GM19099 (cell line): ENCODE measurements around the gene GRM3.

Source experiments
- POLR2A ChIP-seq: IDR thresholded peaks from 3 replicates; pipeline ENCODE4 v1.6.1; 2011; ENCODE audit warnings: low read depth; ENCODE audit not compliant: insufficient read length; ENCODE audit errors: extremely low read depth

GRM3 gene

GRCh38 chr7:86793136-86793535 lies 149.4 kb downstream of the GRM3 start:
- TF ChIP-seq POLR2A = no peak

- no peak for TF ChIP-seq POLR2A
Measured at GRCh38 chr7:86814661-86815379, 171.1 kb downstream of the GRM3 start.

- TF ChIP-seq POLR2A = no peak
Measured at GRCh38 chr7:86815556-86815955, 171.8 kb downstream of the GRM3 start.

DNA sequence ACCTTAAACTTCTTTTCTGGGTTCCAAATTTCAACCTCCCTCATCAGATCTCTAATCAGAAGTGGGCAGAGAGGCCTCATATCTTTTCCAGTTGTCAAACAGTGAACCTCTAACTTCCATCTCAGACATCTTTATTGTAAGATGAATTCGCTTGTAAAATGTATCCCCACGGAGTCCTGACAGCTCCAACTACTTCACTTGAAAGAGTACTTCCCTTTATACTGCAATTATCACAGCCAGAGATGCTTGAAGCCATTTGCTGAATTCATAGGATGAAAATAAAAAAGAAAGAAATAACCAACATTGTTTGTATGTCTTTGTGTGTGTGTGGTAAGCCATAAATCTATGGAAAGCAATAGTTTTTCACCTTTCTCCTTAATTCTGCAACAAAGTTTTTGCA lies 175.2 kb downstream of the GRM3 start:
- no peak for TF ChIP-seq POLR2A

GRCh38 chr7:86823769-86824168 lies 180.1 kb downstream of the GRM3 start:
- no peak for TF ChIP-seq POLR2A

GRCh38 chr7:86825264-86825663 lies 181.6 kb downstream of the GRM3 start:
- no peak for TF ChIP-seq POLR2A

DNA sequence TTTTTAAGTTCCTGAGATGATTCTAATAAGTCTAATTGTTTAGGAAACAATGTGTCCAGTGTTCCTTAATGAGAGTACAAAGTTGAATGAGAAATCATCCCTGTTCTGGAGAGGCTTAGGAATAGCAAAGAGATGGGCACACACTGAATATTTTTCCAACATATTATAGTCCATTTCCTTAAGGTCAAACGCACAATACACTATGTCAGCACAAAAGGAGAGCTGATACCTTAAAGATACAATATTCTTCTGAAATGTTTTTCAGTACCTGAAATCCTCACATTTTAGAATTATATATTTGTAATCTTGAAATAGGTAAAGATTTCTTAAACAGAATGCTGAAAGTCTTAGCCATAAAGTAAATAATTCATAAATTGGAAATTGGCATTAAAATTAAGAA lies 183.2 kb downstream of the GRM3 start:
- TF ChIP-seq POLR2A = no peak

- no peak for TF ChIP-seq POLR2A
Measured at GRCh38 chr7:86833360-86833759, 189.7 kb downstream of the GRM3 start.

- TF ChIP-seq POLR2A = no peak
Measured at GRCh38 chr7:86837235-86837634, 193.5 kb downstream of the GRM3 start.

GRCh38 chr7:86844608-86845007 lies 200.9 kb downstream of the GRM3 start:
- TF ChIP-seq POLR2A = no peak

- TF ChIP-seq POLR2A = no peak
Measured at GRCh38 chr7:86846494-86847190, 202.9 kb downstream of the GRM3 start.

GRCh38 chr7:86848226-86848625 lies 204.5 kb downstream of the GRM3 start:
- TF ChIP-seq POLR2A = no peak

DNA sequence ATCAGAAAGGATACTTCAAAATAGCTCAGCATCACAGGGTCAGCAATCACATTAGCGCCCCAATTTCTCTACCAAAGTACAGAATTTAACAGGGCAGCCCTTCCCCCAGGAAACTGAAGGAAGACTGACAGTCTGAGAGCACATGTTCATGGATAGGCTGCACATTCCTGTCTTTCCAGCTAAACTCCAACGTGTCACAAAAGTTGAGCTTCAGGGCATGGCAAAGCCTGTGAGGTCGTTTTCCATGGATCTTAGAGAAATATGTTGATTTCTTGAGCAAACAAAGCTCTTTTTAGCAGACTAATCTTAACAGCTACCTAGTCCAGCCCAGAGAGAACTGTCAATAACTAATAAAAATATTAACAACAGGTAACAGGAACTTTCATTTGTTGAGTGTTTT lies 207.9 kb downstream of the GRM3 start:
- no peak for TF ChIP-seq POLR2A

- no peak for TF ChIP-seq POLR2A
Measured at GRCh38 chr7:86863452-86863851, 219.7 kb downstream of the GRM3 start.

DNA sequence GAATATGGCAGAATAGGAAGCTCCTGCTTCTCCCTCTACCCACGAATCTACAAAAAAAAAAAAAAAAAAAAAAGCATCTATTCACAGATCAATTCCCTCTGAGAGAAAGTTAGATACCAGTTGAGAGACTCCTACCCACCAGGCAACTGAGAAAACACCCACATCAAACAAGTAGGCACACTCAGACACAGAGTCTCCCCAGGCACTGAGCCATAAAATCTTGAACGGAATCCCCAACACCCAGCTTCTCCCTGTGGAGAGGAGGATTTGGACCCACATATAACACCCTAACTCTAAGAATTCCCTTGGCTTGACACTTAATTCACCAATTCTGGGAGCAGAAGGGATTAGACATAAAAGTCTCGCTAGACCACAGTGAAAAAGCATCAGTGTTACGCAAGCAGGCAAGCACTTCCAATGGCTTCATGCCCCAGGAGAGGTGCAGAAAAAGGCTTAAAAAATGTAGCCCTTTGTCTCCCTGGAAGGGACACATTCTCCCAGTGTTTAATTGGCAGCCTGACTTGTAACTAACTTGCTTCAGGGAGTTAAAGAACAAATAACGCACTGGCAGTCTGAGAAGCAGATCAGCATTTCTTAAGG lies 223.6 kb downstream of the GRM3 start:
- TF ChIP-seq POLR2A = no peak

- TF ChIP-seq POLR2A = no peak
Measured at GRCh38 chr7:86876146-86876545, 232.4 kb downstream of the GRM3 start.

GRCh38 chr7:86884152-86884551 lies 240.4 kb downstream of the GRM3 start:
- no peak for TF ChIP-seq POLR2A

DNA sequence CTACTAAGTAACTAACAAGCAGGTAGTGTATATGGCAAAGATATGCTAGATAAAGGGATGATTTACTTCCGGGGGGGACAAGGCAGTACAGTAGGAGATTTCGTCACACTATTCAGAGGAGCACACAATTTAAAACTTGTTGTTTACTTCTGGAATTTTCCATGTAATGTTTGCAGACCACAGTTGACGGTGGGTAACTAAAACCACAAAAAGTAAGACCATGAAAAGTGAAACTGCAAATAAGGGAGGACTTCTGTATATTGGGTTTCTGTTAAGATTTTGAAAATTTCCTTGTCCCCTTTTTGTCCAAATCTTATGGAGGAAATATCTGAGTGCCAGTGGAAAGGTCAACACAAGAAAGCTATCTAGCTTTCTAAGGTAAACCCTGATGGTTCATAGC lies 245.8 kb downstream of the GRM3 start:
- no peak for TF ChIP-seq POLR2A
